Panc1 (cell line): ENCODE results near the gene FOXN1. TPM values are rescaled to one million over a fixed set of nuclear protein-coding genes. Genes with fewer than 3 reads are reported as not detected.
"Not testable (repeated sequence)": the region's sequence is repeated elsewhere in the genome, so short reads cannot be mapped to it uniquely, and the experiment has no call there.

Source experiments
- ATAC-seq: fragments of 200-7000 bp; cut with Tn5 transposase; 2 replicates; pipeline ENCODE4 v1.9.1; 2020; ENCODE audit warnings: mild to moderate bottlenecking, moderate library complexity
- BruUV-seq: library from RNA; stranded (reverse); fragments of 400-500 nt; replicated peaks from 2 replicates; lab custom pipeline; 2021; lab: Mats Ljungman, UMichigan
- CTCF ChIA-PET: fragments of 300-600 bp; sonication (Branson Sonifier 250); formaldehyde crosslinking; loops from one replicate; lab custom pipeline; 2022; ENCODE audit warnings: antibody characterized with exemption; lab: Charles Lee
- POLR2A ChIA-PET: fragments of 300-600 bp; sonication (Branson Sonifier 250); formaldehyde crosslinking; loops from one replicate; lab custom pipeline; 2022; ENCODE audit warnings: antibody characterized with exemption; lab: Charles Lee
- DNase-seq: peaks from one replicate; pipeline ENCODE4 v3.0.0-alpha.2; 2010; ENCODE audit warnings: low read depth, low spot score
- H3K27ac ChIP-seq: 2 replicates; pipeline ENCODE4 v1.5.1; 2011; ENCODE audit warnings: mild to moderate bottlenecking, low read length, inconsistent platforms
- H3K27me3 ChIP-seq: fragments of 200-500 bp; sonication (Bioruptor generic); 2 replicates; pipeline ENCODE4 v1.6.0; 2014; ENCODE audit warnings: low read length, inconsistent platforms; ENCODE audit not compliant: control insufficient read depth, insufficient read depth
- H3K36me3 ChIP-seq: fragments of 200-500 bp; sonication (Bioruptor generic); 2 replicates; pipeline ENCODE4 v1.5.1; 2014; ENCODE audit warnings: inconsistent platforms, mild to moderate bottlenecking, low read length, moderate library complexity; ENCODE audit not compliant: control insufficient read depth, insufficient read depth
- H3K4me1 ChIP-seq: 2 replicates; pipeline ENCODE4 v1.5.1; 2011; ENCODE audit warnings: inconsistent platforms, mild to moderate bottlenecking, low read length, moderate library complexity; ENCODE audit not compliant: control insufficient read depth, insufficient read depth
- H3K4me3 ChIP-seq, 2 experiments: 2 replicates each; pipeline ENCODE4 v1.5.1; 2011 to 2012; ENCODE audit warnings: low read depth in 2 of 2, low read length in 2 of 2, mild to moderate bottlenecking in 2 of 2, inconsistent platforms in 1 of 2, moderate library complexity in 1 of 2
- H3K9me3 ChIP-seq: fragments of 200-500 bp; sonication (Bioruptor generic); 2 replicates; pipeline ENCODE4 v1.5.1; 2014; ENCODE audit warnings: low read depth, mild to moderate bottlenecking, inconsistent platforms, low read length, moderate library complexity; ENCODE audit not compliant: control insufficient read depth, insufficient read depth
- CTCF ChIP-seq: fragments of 450-650 bp; IDR thresholded peaks from 2 replicates; pipeline ENCODE4 v1.5.1; 2017; ENCODE audit warnings: mild to moderate bottlenecking
- POLR2AphosphoS5 ChIP-seq: IDR thresholded peaks from 2 replicates; pipeline ENCODE4 v1.6.1; 2012; ENCODE audit warnings: mild to moderate bottlenecking, low read depth, low read length, moderate library complexity
- REST ChIP-seq, 2 experiments: IDR thresholded peaks; 2 replicates each; pipeline ENCODE4 v1.6.1; 2011 to 2012; ENCODE audit warnings: low read depth in 2 of 2, control low read depth in 1 of 2, low read length in 1 of 2, mild to moderate bottlenecking in 1 of 2, moderate library complexity in 1 of 2; ENCODE audit not compliant: insufficient read depth in 1 of 2
- SIN3A ChIP-seq: IDR thresholded peaks from 2 replicates; pipeline ENCODE4 v1.6.1; 2012; ENCODE audit warnings: low read depth, mild to moderate bottlenecking, low read length, moderate library complexity, borderline replicate concordance; ENCODE audit not compliant: insufficient read depth
- TCF7L2 ChIP-seq: IDR thresholded peaks from 2 replicates; pipeline ENCODE4 v1.6.1; 2011; ENCODE audit warnings: mild to moderate bottlenecking, low read depth, low read length, inconsistent platforms
- in situ Hi-C: cut with HindIII; loops from 2 replicates; pipeline ENCODE4 v1.10.0; 2016; ENCODE audit warnings: low sequenced_read_pairs, low pct_unique_long_range_greater_than_20kb
- intact Hi-C: fragments of 100-400 bp; cut with micrococcal nuclease; formaldehyde crosslinking; loops from one replicate; pipeline ENCODE4 v1.10.0; 2022; ENCODE audit not compliant: unreplicated experiment
- total RNA-seq: library from RNA; stranded (reverse); gene quantifications from one replicate; pipeline ENCODE4 v1.2.1, GENCODE V29; 2021; ENCODE audit not compliant: unreplicated experiment

FOXN1 gene
- total RNA-seq, 1 experiment from 2014 or later, result not detected

- Histone ChIP-seq H3K4me1 (no peaks in the 10 kb centered on the region), H3K9me3 (no peaks in the 10 kb centered on the region), H3K27me3 (no peaks in the 10 kb centered on the region), H3K27ac (no peak overlapping the region), H3K4me3 (no peak overlapping the region), H3K36me3 (no peaks in the 10 kb centered on the region)
- DNase-seq (no peak), ATAC-seq (peak; percentile 4; the same call in 1 of the 2 replicates)
- CTCF ChIA-PET, result no interaction called here
- POLR2A ChIA-PET, result no interaction called here
- no peak for TF ChIP-seq SIN3A
- no peak for TF ChIP-seq REST (IDR thresholded peaks at IDR 0.05; ENCODE audit: insufficient read depth in 1 of 2, low read depth in 2 of 2, low read length in 1 of 2)
- no peak for TF ChIP-seq TCF7L2
- no peak for TF ChIP-seq POLR2AphosphoS5
- intact Hi-C loops, result no loop called here
- in situ Hi-C loops, result no loop called here
- BruUV-seq, result no TSS peak
These were observed 14.5 kb downstream of the FOXN1 start for GRCh38 chr17:28520687-28521086.

GRCh38 chr17:28521311-28522085 is 15.3 kb downstream of the FOXN1 start:
- in situ Hi-C loops, result no loop called here
- ChIA-PET POLR2A (interaction anchor here (0.6 kb wide), 1 partner anchor 92 kb away, joined by 6 read pairs; no protein-coding TSS in a partner anchor), CTCF (no interaction called here)
- no peak overlapping the region for H3K4me3 ChIP-seq
- DNase-seq, result no peak
- no peak for ATAC-seq
- no TSS peak for BruUV-seq
- no peaks in the 10 kb centered on the region for H3K9me3 ChIP-seq
- H3K4me1 ChIP-seq, result no peaks in the 10 kb centered on the region
- no peak overlapping the region for H3K27ac ChIP-seq
- intact Hi-C loops, result no loop called here
- no peaks in the 10 kb centered on the region for H3K36me3 ChIP-seq
- TF ChIP-seq POLR2AphosphoS5 (no peak), TCF7L2 (no peak), CTCF (no peak), REST (IDR thresholded peaks at IDR 0.05; ENCODE audit: insufficient read depth in 1 of 2, low read depth in 2 of 2, low read length in 1 of 2) (no peak), SIN3A (no peak)
- no peaks in the 10 kb centered on the region for H3K27me3 ChIP-seq

- H3K27me3 ChIP-seq, H3K27ac ChIP-seq, H3K9me3 ChIP-seq, H3K36me3 ChIP-seq, intact Hi-C loops, BruUV-seq, ATAC-seq, H3K4me3 ChIP-seq, CTCF ChIA-PET, in situ Hi-C loops, H3K4me1 ChIP-seq, POLR2A ChIA-PET, DNase-seq: not testable (repeated sequence)
These were observed 16.1 kb downstream of the FOXN1 start for GRCh38 chr17:28522281-28522680.
